HL-60 (cell line): ENCODE data around the gene TADA2B.

ENCODE experiments used
- TF ChIP-seq, protein P1 (sequence below): IDR thresholded peaks from 2 replicates; pipeline ENCODE4 v1.6.1; 2012; ENCODE audit warnings: low read depth; ENCODE audit not compliant: insufficient replicate concordance
- TF ChIP-seq, protein P2 (sequence below): IDR thresholded peaks from one replicate; pipeline ENCODE4 v1.5.1; 2011; ENCODE audit warnings: low read length, control low read depth, inconsistent platforms; ENCODE audit not compliant: insufficient read depth

DNA sequence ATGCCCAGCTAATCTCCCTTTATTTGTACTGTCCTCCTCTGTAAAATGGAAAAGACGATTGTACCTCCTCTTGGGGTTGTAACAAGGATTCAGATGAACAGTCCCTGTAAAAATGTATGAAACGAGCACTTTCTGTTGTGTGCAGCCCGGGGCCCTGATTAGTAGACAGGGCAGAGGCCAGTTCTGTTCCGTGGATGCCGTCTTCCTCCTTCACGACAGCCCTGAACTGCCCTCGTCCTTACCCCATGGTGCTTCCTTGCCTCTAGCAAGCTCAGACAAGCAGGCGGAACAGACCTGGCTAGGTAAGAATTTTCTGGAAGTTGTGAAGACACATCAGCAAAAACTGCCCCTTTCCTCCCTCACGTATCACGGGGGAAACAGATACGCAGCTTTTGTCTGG lies 22.3 kb upstream of the TADA2B start:
- TF ChIP-seq, protein P1, sequence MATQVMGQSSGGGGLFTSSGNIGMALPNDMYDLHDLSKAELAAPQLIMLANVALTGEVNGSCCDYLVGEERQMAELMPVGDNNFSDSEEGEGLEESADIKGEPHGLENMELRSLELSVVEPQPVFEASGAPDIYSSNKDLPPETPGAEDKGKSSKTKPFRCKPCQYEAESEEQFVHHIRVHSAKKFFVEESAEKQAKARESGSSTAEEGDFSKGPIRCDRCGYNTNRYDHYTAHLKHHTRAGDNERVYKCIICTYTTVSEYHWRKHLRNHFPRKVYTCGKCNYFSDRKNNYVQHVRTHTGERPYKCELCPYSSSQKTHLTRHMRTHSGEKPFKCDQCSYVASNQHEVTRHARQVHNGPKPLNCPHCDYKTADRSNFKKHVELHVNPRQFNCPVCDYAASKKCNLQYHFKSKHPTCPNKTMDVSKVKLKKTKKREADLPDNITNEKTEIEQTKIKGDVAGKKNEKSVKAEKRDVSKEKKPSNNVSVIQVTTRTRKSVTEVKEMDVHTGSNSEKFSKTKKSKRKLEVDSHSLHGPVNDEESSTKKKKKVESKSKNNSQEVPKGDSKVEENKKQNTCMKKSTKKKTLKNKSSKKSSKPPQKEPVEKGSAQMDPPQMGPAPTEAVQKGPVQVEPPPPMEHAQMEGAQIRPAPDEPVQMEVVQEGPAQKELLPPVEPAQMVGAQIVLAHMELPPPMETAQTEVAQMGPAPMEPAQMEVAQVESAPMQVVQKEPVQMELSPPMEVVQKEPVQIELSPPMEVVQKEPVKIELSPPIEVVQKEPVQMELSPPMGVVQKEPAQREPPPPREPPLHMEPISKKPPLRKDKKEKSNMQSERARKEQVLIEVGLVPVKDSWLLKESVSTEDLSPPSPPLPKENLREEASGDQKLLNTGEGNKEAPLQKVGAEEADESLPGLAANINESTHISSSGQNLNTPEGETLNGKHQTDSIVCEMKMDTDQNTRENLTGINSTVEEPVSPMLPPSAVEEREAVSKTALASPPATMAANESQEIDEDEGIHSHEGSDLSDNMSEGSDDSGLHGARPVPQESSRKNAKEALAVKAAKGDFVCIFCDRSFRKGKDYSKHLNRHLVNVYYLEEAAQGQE: no peak
- TF ChIP-seq, protein P2, sequence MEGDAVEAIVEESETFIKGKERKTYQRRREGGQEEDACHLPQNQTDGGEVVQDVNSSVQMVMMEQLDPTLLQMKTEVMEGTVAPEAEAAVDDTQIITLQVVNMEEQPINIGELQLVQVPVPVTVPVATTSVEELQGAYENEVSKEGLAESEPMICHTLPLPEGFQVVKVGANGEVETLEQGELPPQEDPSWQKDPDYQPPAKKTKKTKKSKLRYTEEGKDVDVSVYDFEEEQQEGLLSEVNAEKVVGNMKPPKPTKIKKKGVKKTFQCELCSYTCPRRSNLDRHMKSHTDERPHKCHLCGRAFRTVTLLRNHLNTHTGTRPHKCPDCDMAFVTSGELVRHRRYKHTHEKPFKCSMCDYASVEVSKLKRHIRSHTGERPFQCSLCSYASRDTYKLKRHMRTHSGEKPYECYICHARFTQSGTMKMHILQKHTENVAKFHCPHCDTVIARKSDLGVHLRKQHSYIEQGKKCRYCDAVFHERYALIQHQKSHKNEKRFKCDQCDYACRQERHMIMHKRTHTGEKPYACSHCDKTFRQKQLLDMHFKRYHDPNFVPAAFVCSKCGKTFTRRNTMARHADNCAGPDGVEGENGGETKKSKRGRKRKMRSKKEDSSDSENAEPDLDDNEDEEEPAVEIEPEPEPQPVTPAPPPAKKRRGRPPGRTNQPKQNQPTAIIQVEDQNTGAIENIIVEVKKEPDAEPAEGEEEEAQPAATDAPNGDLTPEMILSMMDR: no peak
